Caco-2 (cell line): ENCODE data around the gene NEXN. TPM values are rescaled to one million over a fixed set of nuclear protein-coding genes. Genes with fewer than 3 reads are reported as not detected.

Experiments
- BruUV-seq: library from RNA; stranded (reverse); fragments of 400-500 nt; replicated peaks from 2 replicates; lab custom pipeline; 2021; lab: Mats Ljungman, UMichigan
- CTCF ChIA-PET: fragments of 300-600 bp; sonication (Branson Sonifier 250); formaldehyde crosslinking; loops from one replicate; lab custom pipeline; 2022; ENCODE audit warnings: antibody characterized with exemption; lab: Charles Lee
- POLR2A ChIA-PET: fragments of 300-600 bp; sonication (Branson Sonifier 250); formaldehyde crosslinking; loops from one replicate; lab custom pipeline; 2022; ENCODE audit warnings: antibody characterized with exemption; lab: Charles Lee
- DNase-seq, 2 experiments: peaks; one replicate each; pipeline versions ENCODE4 v3.0.0 to v3.0.0-alpha.2; 2020 to 2022
- H3K27me3 ChIP-seq: replicated peaks from 2 replicates; pipeline ENCODE4 v1.6.0; 2011; ENCODE audit warnings: low read length; ENCODE audit not compliant: control insufficient read depth, insufficient read depth
- H3K36me3 ChIP-seq: 2 replicates; pipeline ENCODE4 v1.5.1; 2011; ENCODE audit warnings: low read length; ENCODE audit not compliant: control insufficient read depth, insufficient read depth
- H3K4me1 ChIP-seq: fragments of 250-450 bp; sonication (Bioruptor Pico); 2 replicates; pipeline ENCODE4 v1.5.1; 2020; ENCODE audit warnings: mild to moderate bottlenecking
- H3K4me3 ChIP-seq: 2 replicates; pipeline ENCODE4 v1.5.1; 2011; ENCODE audit warnings: low read depth, mild to moderate bottlenecking, control low read depth, low read length
- H3K9me3 ChIP-seq: fragments of 250-450 bp; sonication (Bioruptor Pico); 2 replicates; pipeline ENCODE4 v1.5.1; 2020; ENCODE audit warnings: mild to moderate bottlenecking, moderate library complexity
- H3K27ac Mint-ChIP-seq: one replicate; pipeline ENCODE4 v1.8.0; 2022; ENCODE audit warnings: mixed read lengths; ENCODE audit not compliant: unreplicated experiment
- H3K27me3 Mint-ChIP-seq: one replicate; pipeline ENCODE4 v1.8.0; 2022; ENCODE audit warnings: mixed read lengths; ENCODE audit not compliant: insufficient read depth, unreplicated experiment
- H3K36me3 Mint-ChIP-seq: one replicate; pipeline ENCODE4 v1.8.0; 2022; ENCODE audit warnings: mild to moderate bottlenecking, mixed read lengths; ENCODE audit not compliant: insufficient read depth, unreplicated experiment
- H3K4me1 Mint-ChIP-seq: one replicate; pipeline ENCODE4 v1.8.0; 2022; ENCODE audit warnings: low read depth, mixed read lengths; ENCODE audit not compliant: unreplicated experiment
- H3K4me3 Mint-ChIP-seq: one replicate; pipeline ENCODE4 v1.8.0; 2022; ENCODE audit warnings: mild to moderate bottlenecking, moderate library complexity, mixed read lengths; ENCODE audit not compliant: unreplicated experiment
- H3K9me3 Mint-ChIP-seq: one replicate; pipeline ENCODE4 v1.8.0; 2022; ENCODE audit warnings: mixed read lengths; ENCODE audit not compliant: unreplicated experiment
- intact Hi-C: fragments of 100-400 bp; cut with micrococcal nuclease; formaldehyde crosslinking; loops from one replicate; pipeline ENCODE4 v1.10.0; 2022; ENCODE audit not compliant: unreplicated experiment
- total RNA-seq: library from RNA; stranded (reverse); gene quantifications from 2 replicates; pipeline ENCODE4 v1.2.3, GENCODE V29; 2022
- TF ChIP-seq, protein P1 (sequence below), 2 experiments: fragments of 200-600 bp in 1 of 2; IDR thresholded peaks; 1 replicate in 1 of 2; 2 replicates in 1 of 2; pipeline versions ENCODE4 v1.5.1 to v1.8.0; 2011 to 2022; ENCODE audit warnings: antibody characterized with exemption in 1 of 2, control low read depth in 1 of 2, inconsistent platforms in 1 of 2, low read depth in 1 of 2, low read length in 1 of 2, mild to moderate bottlenecking in 1 of 2, moderate library complexity in 1 of 2; ENCODE audit not compliant: insufficient read depth in 1 of 2, severe bottlenecking in 1 of 2, unreplicated experiment in 1 of 2

Gene NEXN
- total RNA-seq, 1 experiment from 2014 or later: 1.1 TPM

DNA sequence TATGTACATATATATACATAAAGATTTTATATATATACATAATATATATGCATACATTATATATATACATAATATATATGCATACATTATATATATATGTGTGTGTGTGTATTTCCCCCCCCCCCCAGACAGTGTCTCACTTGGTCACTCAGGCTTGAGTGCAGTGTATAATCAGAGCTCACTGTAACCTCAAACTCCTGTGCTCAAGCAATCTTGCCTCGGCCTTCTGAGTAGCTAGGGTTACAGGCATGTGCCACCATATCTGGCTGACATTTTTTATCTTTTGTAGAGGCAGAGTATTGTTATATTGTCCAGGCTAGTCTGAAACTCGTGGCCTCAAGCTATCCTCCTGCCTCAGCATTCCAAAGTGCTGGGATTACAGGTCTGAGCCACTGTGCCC is 99.5 kb downstream of the NEXN start:
- Mint-ChIP-seq H3K9me3 (no peaks in the 10 kb centered on the region), H3K36me3 (peaks cover 5% of the 10 kb centered on the region), H3K4me3 (no peak overlapping the region), H3K27me3 (no peaks in the 10 kb centered on the region), H3K4me1 (peaks cover 7% of the 10 kb centered on the region), H3K27ac (no peak overlapping the region)
- no peaks in the 10 kb centered on the region for H3K36me3 ChIP-seq
- H3K9me3 ChIP-seq: no peaks in the 10 kb centered on the region
- BruUV-seq: no TSS peak
- no peak for DNase-seq
- TF ChIP-seq, protein P1, sequence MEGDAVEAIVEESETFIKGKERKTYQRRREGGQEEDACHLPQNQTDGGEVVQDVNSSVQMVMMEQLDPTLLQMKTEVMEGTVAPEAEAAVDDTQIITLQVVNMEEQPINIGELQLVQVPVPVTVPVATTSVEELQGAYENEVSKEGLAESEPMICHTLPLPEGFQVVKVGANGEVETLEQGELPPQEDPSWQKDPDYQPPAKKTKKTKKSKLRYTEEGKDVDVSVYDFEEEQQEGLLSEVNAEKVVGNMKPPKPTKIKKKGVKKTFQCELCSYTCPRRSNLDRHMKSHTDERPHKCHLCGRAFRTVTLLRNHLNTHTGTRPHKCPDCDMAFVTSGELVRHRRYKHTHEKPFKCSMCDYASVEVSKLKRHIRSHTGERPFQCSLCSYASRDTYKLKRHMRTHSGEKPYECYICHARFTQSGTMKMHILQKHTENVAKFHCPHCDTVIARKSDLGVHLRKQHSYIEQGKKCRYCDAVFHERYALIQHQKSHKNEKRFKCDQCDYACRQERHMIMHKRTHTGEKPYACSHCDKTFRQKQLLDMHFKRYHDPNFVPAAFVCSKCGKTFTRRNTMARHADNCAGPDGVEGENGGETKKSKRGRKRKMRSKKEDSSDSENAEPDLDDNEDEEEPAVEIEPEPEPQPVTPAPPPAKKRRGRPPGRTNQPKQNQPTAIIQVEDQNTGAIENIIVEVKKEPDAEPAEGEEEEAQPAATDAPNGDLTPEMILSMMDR (IDR thresholded peaks at IDR 0.05; ENCODE audit: insufficient read depth in 1 of 2, low read depth in 1 of 2, low read length in 1 of 2, severe bottlenecking in 1 of 2, unreplicated experiment in 1 of 2): no peak
- no peak overlapping the region for H3K4me3 ChIP-seq
- peaks cover 8% of the 10 kb centered on the region for H3K4me1 ChIP-seq
- ChIA-PET POLR2A (no interaction called here), CTCF (no interaction called here)
- intact Hi-C loops: no loop called here
- H3K27me3 ChIP-seq: no peaks in the 10 kb centered on the region

DNA sequence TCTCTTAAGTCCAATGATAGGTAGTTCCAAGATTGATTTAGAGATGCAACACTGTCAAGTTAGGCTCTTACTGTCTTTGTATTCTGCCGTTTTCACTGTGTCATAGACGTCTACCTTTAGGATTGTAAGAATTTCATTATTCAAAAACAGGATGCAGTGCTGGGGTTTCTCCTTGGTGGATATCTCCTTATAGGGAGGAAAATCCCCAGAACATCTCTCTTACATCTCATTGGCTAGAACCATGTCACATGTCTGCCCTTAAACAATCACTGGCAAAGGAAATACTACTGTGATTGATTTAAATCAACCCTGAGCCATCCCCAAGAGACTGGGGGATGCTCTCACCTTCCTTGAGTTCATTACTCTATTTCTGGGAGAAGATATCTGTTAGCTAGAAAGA is 101.3 kb downstream of the NEXN start:
- no peaks in the 10 kb centered on the region for H3K27me3 ChIP-seq
- no peak for DNase-seq
- ChIA-PET POLR2A (no interaction called here), CTCF (no interaction called here)
- H3K4me3 Mint-ChIP-seq: no peak overlapping the region
- H3K36me3 Mint-ChIP-seq: peaks cover 5% of the 10 kb centered on the region
- TF ChIP-seq, protein P1 (IDR thresholded peaks at IDR 0.05; ENCODE audit: insufficient read depth in 1 of 2, low read depth in 1 of 2, low read length in 1 of 2, severe bottlenecking in 1 of 2, unreplicated experiment in 1 of 2): no peak
- no peak overlapping the region for H3K27ac Mint-ChIP-seq
- H3K27me3 Mint-ChIP-seq: no peaks in the 10 kb centered on the region
- no peaks in the 10 kb centered on the region for H3K9me3 ChIP-seq
- H3K4me1 Mint-ChIP-seq: peaks cover 7% of the 10 kb centered on the region
- no peak overlapping the region for H3K4me3 ChIP-seq
- H3K36me3 ChIP-seq: no peaks in the 10 kb centered on the region
- no TSS peak for BruUV-seq
- no peaks in the 10 kb centered on the region for H3K4me1 ChIP-seq
- H3K9me3 Mint-ChIP-seq: no peaks in the 10 kb centered on the region
- intact Hi-C loops: no loop called here

DNA sequence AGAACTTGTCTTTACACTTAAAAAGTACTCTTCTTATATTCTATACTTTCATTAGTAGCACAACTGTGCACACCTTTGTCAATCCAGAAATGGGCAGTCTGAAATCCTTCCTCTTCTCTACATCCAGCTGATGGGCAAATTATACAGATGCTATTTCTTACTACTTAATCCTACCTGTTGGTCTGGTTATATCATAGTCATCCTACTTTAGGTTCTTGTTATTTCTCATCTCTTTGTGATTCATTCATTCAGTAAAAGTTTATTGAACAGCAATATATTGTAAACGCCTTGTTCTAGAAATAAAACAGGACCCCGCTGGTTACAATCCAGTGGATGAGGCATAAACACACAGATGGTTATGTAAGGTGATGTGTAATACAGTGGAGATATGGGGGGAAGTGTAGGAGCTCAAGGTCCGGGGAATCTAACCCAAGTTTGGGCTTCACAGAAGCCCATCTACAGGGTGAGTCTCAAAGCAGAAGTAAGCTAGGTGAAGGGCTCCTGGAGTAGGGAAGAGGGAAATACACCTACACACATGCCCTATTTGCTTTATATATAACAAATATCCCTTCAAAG is 102.3 kb downstream of the NEXN start:
- Histone ChIP-seq H3K4me1 (no peaks in the 10 kb centered on the region), H3K9me3 (no peaks in the 10 kb centered on the region), H3K36me3 (no peaks in the 10 kb centered on the region), H3K27me3 (no peaks in the 10 kb centered on the region), H3K4me3 (no peak overlapping the region)
- Mint-ChIP-seq H3K27ac (no peak overlapping the region), H3K27me3 (no peaks in the 10 kb centered on the region), H3K4me3 (no peak overlapping the region), H3K4me1 (peaks cover 7% of the 10 kb centered on the region), H3K36me3 (peaks cover 5% of the 10 kb centered on the region), H3K9me3 (no peaks in the 10 kb centered on the region)
- POLR2A ChIA-PET: no interaction called here
- TF ChIP-seq, protein P1 (IDR thresholded peaks at IDR 0.05; ENCODE audit: insufficient read depth in 1 of 2, low read depth in 1 of 2, low read length in 1 of 2, severe bottlenecking in 1 of 2, unreplicated experiment in 1 of 2): no peak
- intact Hi-C loops: no loop called here
- BruUV-seq: no TSS peak
- DNase-seq: no peak
- CTCF ChIA-PET: no interaction called here
